ENCODE data around the gene QRFP.

Gene QRFP

DNA sequence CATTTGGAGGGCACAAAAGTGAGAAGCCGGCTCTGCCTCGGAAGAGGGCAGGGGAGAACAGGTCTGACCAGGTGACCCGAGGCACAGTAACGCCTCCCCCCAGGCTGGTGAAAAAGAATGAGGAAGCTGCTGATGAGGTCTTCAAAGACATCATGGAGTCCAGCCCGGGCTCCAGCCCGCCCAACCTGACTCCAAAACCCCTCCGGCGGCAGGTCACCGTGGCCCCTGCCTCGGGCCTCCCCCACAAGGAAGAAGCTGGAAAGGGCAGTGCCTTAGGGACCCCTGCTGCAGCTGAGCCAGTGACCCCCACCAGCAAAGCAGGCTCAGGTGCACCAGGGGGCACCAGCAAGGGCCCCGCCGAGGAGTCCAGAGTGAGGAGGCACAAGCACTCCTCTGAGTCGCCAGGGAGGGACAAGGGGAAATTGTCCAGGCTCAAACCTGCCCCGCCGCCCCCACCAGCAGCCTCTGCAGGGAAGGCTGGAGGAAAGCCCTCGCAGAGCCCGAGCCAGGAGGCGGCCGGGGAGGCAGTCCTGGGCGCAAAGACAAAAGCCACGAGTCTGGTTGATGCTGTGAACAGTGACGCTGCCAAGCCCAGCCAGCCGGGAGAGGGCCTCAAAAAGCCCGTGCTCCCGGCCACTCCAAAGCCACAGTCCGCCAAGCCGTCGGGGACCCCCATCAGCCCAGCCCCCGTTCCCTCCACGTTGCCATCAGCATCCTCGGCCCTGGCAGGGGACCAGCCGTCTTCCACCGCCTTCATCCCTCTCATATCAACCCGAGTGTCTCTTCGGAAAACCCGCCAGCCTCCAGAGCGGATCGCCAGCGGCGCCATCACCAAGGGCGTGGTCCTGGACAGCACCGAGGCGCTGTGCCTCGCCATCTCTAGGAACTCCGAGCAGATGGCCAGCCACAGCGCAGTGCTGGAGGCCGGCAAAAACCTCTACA is 11.8 kb downstream of the QRFP start:
- peaks cover 22% of the 10 kb centered on the region for H3K36me3 Mint-ChIP-seq (ENCODE audit: low read depth)
- H3K27me3 Mint-ChIP-seq: no peaks in the 10 kb centered on the region

DNA sequence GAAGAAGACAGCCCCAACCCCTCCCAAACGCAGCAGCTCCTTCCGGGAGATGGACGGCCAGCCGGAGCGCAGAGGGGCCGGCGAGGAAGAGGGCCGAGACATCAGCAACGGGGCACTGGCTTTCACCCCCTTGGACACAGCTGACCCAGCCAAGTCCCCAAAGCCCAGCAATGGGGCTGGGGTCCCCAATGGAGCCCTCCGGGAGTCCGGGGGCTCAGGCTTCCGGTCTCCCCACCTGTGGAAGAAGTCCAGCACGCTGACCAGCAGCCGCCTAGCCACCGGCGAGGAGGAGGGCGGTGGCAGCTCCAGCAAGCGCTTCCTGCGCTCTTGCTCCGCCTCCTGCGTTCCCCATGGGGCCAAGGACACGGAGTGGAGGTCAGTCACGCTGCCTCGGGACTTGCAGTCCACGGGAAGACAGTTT is 12.5 kb downstream of the QRFP start:
- Mint-ChIP-seq H3K36me3 (ENCODE audit: low read depth) (peaks cover 23% of the 10 kb centered on the region), H3K9me3 (no peaks in the 10 kb centered on the region), H3K4me3 (no peak overlapping the region), H3K4me1 (no peaks in the 10 kb centered on the region), H3K27ac (no peak overlapping the region), H3K27me3 (no peaks in the 10 kb centered on the region)
- ATAC-seq (no peak), DNase-seq (no peak)

More for the DNA sequence above, 11.8 kb downstream of the QRFP start:
- no peaks in the 10 kb centered on the region for H3K4me1 Mint-ChIP-seq
- no peak for DNase-seq
- H3K27ac Mint-ChIP-seq: no peak overlapping the region
- H3K9me3 Mint-ChIP-seq: no peaks in the 10 kb centered on the region
- no peak for ATAC-seq
- H3K4me3 Mint-ChIP-seq: no peak overlapping the region

DNA sequence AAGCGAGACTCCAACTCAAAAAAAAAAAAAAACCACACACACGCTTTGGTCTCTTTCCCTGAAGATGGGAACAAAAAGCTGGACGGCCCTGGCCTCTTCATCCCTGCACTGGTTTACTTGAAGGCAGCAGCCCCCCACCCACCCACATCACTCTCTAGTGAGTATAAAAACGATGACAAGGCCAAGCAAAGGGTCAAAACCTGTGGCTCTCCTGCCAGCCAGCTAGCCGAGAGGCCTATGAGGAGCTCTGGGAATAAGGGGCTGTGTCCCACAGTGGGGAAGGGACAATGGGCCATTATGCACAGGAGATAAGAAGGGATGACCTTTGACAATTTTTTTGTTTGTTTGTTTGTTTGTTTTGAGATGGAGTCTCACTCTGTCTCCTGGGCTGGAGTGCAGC is 13.1 kb downstream of the QRFP start:
- Mint-ChIP-seq H3K4me3 (no peak overlapping the region), H3K27ac (no peak overlapping the region), H3K4me1 (no peaks in the 10 kb centered on the region), H3K9me3 (no peaks in the 10 kb centered on the region), H3K36me3 (ENCODE audit: low read depth) (peaks cover 26% of the 10 kb centered on the region), H3K27me3 (no peaks in the 10 kb centered on the region)
- ATAC-seq (no peak), DNase-seq (no peak)

GRCh38 chr9:130882696-130883225 is 13.9 kb downstream of the QRFP start:
- Mint-ChIP-seq H3K27ac (no peak overlapping the region), H3K36me3 (ENCODE audit: low read depth) (peaks cover 29% of the 10 kb centered on the region)
- ATAC-seq: no peak

DNA sequence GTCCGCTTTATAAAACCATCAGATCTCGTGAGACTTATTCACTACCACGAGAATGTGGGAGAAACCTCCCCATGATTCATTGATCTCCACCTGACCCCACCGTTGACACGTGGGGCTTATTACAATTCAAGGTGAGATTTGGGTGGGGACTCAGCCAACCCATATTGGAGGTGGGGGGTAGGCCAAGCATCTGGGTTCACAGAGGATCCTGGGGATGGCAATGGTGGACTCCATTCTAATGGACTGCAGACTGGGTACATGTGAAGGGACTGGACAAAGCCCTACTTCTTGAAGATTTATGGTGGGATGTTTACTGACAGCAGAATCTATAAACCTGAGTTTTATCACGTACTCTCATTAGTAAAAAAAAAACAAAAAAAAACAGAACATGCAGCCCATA is 15.1 kb downstream of the QRFP start:
- Mint-ChIP-seq H3K27ac (no peak overlapping the region), H3K27me3 (no peaks in the 10 kb centered on the region), H3K4me3 (no peak overlapping the region), H3K9me3 (no peaks in the 10 kb centered on the region), H3K4me1 (no peaks in the 10 kb centered on the region), H3K36me3 (ENCODE audit: low read depth) (peaks cover 29% of the 10 kb centered on the region)
- ATAC-seq (no peak), DNase-seq (no peak)

More at GRCh38 chr9:130882696-130883225, 13.9 kb downstream of the QRFP start:
- no peaks in the 10 kb centered on the region for H3K9me3 Mint-ChIP-seq
- no peaks in the 10 kb centered on the region for H3K4me1 Mint-ChIP-seq
- DNase-seq: no peak
- H3K27me3 Mint-ChIP-seq: no peaks in the 10 kb centered on the region
- no peak overlapping the region for H3K4me3 Mint-ChIP-seq

DNA sequence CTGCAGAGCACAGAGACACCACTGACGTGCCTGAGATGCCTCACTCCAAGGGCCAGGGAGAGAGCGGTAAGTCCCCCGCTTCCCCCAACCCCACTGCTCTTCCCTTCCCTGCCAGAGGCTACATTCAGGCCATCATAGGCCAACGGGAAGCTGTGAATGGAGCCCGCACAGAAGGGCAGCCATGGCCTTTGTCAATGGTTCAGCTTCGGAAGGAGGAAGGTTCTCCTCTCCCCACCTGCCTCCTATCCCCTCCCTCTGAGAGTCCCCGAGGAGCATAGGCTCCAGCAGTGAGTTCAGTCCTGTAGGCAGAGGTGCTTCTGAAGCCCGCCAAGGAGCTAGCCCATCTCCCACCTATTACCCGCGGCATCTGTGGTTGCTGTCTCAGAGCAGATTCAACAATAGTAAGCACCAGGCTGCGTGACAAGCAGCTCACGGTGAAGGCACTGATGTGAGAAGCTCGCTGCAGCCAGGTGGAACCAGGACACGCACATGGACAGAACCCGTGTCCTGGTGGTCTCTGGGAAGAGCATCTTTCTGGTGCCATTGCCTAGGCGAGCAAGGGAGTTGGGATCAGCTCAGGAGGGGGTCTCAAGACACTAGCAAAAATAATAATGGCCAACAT is 15.9 kb downstream of the QRFP start:
- no peak for ATAC-seq
- Mint-ChIP-seq H3K9me3 (no peaks in the 10 kb centered on the region), H3K4me3 (no peak overlapping the region), H3K36me3 (ENCODE audit: low read depth) (peaks cover 26% of the 10 kb centered on the region), H3K4me1 (no peaks in the 10 kb centered on the region), H3K27ac (no peak overlapping the region), H3K27me3 (no peaks in the 10 kb centered on the region)
- no peak for DNase-seq

GRCh38 chr9:130879863-130880411 is 16.7 kb downstream of the QRFP start:
- no peak for DNase-seq
- Mint-ChIP-seq H3K4me1 (no peaks in the 10 kb centered on the region), H3K9me3 (no peaks in the 10 kb centered on the region), H3K27ac (no peak overlapping the region), H3K27me3 (no peaks in the 10 kb centered on the region), H3K36me3 (ENCODE audit: low read depth) (peaks cover 28% of the 10 kb centered on the region), H3K4me3 (no peak overlapping the region)
- ATAC-seq: no peak

- no peak for ATAC-seq
- H3K27me3 Mint-ChIP-seq: no peaks in the 10 kb centered on the region
- no peak overlapping the region for H3K4me3 Mint-ChIP-seq
- H3K4me1 Mint-ChIP-seq: no peaks in the 10 kb centered on the region
- H3K27ac Mint-ChIP-seq: no peak overlapping the region
- DNase-seq: no peak
- no peaks in the 10 kb centered on the region for H3K9me3 Mint-ChIP-seq
- H3K36me3 Mint-ChIP-seq (ENCODE audit: low read depth): peaks cover 39% of the 10 kb centered on the region
These were observed 18.3 kb downstream of the QRFP start for GRCh38 chr9:130878295-130878694.

DNA sequence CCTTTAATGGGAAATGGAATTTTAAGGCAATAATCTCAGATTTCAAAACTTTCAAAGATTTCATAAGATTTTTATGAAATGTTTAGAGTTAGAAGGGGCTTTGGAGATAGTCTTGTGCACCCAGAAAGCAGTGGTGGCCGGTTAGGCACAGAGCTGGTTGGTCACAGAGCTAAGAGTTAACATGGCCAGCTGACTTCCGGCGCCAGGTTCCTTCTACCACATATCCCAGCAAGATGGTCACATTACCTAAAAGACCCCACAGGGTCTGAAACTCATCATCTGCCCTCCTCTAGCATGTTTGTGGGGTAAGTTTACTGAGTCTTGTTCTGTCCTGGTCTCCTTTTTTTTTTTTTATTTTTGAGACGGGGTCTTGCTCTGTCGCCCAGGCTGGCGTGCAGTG is 19.3 kb downstream of the QRFP start:
- Mint-ChIP-seq H3K36me3 (ENCODE audit: low read depth) (peaks cover 43% of the 10 kb centered on the region), H3K9me3 (no peaks in the 10 kb centered on the region), H3K4me1 (no peaks in the 10 kb centered on the region), H3K27ac (no peak overlapping the region), H3K4me3 (no peak overlapping the region), H3K27me3 (no peaks in the 10 kb centered on the region)
- ATAC-seq (no peak), DNase-seq (no peak)

DNA sequence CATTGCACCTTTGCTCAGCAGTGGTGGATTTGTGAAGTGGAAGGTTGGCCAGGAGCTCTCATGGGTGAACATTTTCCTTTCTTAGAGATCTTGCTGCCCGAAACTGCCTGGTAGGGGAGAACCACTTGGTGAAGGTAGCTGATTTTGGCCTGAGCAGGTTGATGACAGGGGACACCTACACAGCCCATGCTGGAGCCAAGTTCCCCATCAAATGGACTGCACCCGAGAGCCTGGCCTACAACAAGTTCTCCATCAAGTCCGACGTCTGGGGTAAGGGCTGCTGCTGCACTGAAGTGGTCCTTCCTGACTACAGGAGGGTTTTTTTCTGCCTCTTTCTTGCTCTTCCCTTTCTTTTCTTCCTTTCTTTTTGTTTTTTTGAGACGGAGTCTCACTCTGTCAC is 21.8 kb downstream of the QRFP start:
- no peak overlapping the region for H3K27ac Mint-ChIP-seq
- H3K4me3 Mint-ChIP-seq: no peak overlapping the region
- DNase-seq (no peak), ATAC-seq (no peak)
- H3K27me3 Mint-ChIP-seq: no peaks in the 10 kb centered on the region
- no peaks in the 10 kb centered on the region for H3K9me3 Mint-ChIP-seq
- H3K36me3 Mint-ChIP-seq (ENCODE audit: low read depth): peaks cover 44% of the 10 kb centered on the region
- H3K4me1 Mint-ChIP-seq: peaks cover 5% of the 10 kb centered on the region

- no peaks in the 10 kb centered on the region for H3K9me3 Mint-ChIP-seq
- H3K4me1 Mint-ChIP-seq: peaks cover 5% of the 10 kb centered on the region
- peaks cover 43% of the 10 kb centered on the region for H3K36me3 Mint-ChIP-seq (ENCODE audit: low read depth)
- no peak overlapping the region for H3K4me3 Mint-ChIP-seq
- DNase-seq (no peak), ATAC-seq (no peak)
- no peak overlapping the region for H3K27ac Mint-ChIP-seq
- no peaks in the 10 kb centered on the region for H3K27me3 Mint-ChIP-seq
These were observed 22.6 kb downstream of the QRFP start for GRCh38 chr9:130873966-130874365.

DNA sequence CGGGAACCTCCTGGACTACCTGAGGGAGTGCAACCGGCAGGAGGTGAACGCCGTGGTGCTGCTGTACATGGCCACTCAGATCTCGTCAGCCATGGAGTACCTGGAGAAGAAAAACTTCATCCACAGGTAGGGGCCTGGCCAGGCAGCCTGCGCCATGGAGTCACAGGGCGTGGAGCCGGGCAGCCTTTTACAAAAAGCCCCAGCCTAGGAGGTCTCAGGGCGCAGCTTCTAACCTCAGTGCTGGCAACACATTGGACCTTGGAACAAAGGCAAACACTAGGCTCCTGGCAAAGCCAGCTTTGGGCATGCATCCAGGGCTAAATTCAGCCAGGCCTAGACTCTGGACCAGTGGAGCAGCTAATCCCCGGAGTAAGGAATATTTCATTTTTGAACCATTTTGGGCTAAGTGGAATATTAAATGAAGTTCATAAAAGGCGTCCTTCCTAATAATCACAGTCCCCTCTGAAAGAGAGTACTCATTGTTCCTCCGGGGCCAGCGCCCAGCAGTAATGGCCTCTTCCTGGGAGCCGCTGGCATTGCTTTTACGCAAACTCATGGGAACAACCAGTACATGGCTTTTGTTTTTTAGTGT is 23.6 kb downstream of the QRFP start:
- ATAC-seq (no peak), DNase-seq (no peak)
- Mint-ChIP-seq H3K4me1 (peaks cover 5% of the 10 kb centered on the region), H3K36me3 (ENCODE audit: low read depth) (peaks cover 38% of the 10 kb centered on the region), H3K9me3 (no peaks in the 10 kb centered on the region), H3K4me3 (no peak overlapping the region), H3K27ac (no peak overlapping the region), H3K27me3 (no peaks in the 10 kb centered on the region)

GRCh38 chr9:130872508-130872907 is 24.1 kb downstream of the QRFP start:
- no peak overlapping the region for H3K27ac Mint-ChIP-seq
- ATAC-seq: no peak
- no peak for DNase-seq
- H3K4me1 Mint-ChIP-seq: peaks cover 5% of the 10 kb centered on the region
- peaks cover 38% of the 10 kb centered on the region for H3K36me3 Mint-ChIP-seq (ENCODE audit: low read depth)
- no peaks in the 10 kb centered on the region for H3K27me3 Mint-ChIP-seq
- H3K9me3 Mint-ChIP-seq: no peaks in the 10 kb centered on the region
- no peak overlapping the region for H3K4me3 Mint-ChIP-seq

DNA sequence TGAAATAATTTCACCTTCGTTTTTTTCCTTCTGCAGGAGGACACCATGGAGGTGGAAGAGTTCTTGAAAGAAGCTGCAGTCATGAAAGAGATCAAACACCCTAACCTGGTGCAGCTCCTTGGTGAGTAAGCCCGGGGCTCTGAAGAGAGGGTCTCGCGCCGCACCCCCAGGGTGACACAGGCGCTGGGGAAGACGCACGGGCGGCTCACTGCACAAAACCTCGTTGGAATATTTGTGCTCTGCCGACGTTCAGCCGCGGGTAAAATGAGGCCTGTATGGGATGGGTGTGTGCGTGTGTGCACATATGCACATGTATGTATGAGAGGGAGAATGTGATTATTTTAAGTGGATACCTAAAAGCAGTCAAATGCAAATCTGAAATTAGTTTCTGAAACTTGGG is 24.5 kb downstream of the QRFP start:
- no peak overlapping the region for H3K27ac Mint-ChIP-seq
- H3K4me1 Mint-ChIP-seq: peaks cover 5% of the 10 kb centered on the region
- H3K9me3 Mint-ChIP-seq: no peaks in the 10 kb centered on the region
- ATAC-seq (no peak), DNase-seq (no peak)
- H3K36me3 Mint-ChIP-seq (ENCODE audit: low read depth): peaks cover 38% of the 10 kb centered on the region
- H3K27me3 Mint-ChIP-seq: no peaks in the 10 kb centered on the region
- H3K4me3 Mint-ChIP-seq: no peak overlapping the region

Measured in activated naive CD8-positive, alpha-beta T cell treated with anti-CD3 and anti-CD28 coated beads, Interleukin-2, amount 50 U/mL, for 24 hours (primary cell).